Tibial nerve (tissue), 4 donors: ENCODE data around the gene ERLEC1.

Experiments
- CTCF ChIP-seq, 5 experiments: fragments of 200-600 bp in 3 of 5; fragments of 450-650 bp in 2 of 5; sonication (generic) in 3 of 5; IDR thresholded peaks; one replicate each; pipeline ENCODE4 v1.5.1; 2016 to 2019; ENCODE audit warnings: antibody characterized with exemption in 5 of 5, mild to moderate bottlenecking in 3 of 5, moderate library complexity in 2 of 5
- EP300 ChIP-seq, 2 donors: sonication (generic); formaldehyde crosslinking; IDR thresholded peaks; one replicate each; pipeline ENCODE4 v1.6.1; 2017; ENCODE audit warnings: antibody characterized with exemption in 2 of 2, mild to moderate bottlenecking in 1 of 2
- POLR2A ChIP-seq, 2 donors: fragments of 450-650 bp; IDR thresholded peaks; one replicate each; pipeline ENCODE4 v1.6.1; 2017; ENCODE audit warnings: antibody characterized with exemption in 2 of 2, mild to moderate bottlenecking in 2 of 2, moderate library complexity in 2 of 2

DNA sequence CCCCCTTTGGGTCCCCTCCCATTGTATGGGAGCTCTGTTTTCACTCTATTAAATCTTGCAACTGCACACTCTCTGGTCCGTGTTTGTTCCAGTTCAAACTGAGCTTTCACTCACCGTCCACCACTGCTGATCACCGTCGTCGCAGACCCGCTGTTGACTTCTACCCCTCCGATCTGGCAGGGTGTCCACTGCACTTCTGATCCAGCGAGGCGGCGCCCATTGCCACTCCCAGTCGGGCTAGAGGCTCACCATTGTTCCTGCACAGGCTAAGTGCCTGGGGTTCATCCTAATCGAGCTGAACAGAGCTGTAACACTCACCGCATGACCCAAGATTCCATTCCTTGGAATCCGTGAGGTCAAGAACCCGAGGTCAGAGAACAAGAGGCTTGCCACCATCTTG, 30.2 kb upstream of the ERLEC1 start:
- no peak for TF ChIP-seq EP300 (IDR thresholded peaks at IDR 0.05)
- no peak for TF ChIP-seq CTCF (IDR thresholded peaks at IDR 0.05)
- no peak for TF ChIP-seq POLR2A (IDR thresholded peaks at IDR 0.05)
